Activated gamma-delta T cell treated with anti-CD3 and anti-CD28 coated beads, Interleukin-2, amount 50 U/mL, for 16 hours (primary cell): ENCODE measurements around the gene MDC1.

Experiments
- DNase-seq: peaks from one replicate; pipeline ENCODE4 v3.0.0-alpha.2; 2020; ENCODE audit warnings: low read depth

The MDC1 gene

DNA sequence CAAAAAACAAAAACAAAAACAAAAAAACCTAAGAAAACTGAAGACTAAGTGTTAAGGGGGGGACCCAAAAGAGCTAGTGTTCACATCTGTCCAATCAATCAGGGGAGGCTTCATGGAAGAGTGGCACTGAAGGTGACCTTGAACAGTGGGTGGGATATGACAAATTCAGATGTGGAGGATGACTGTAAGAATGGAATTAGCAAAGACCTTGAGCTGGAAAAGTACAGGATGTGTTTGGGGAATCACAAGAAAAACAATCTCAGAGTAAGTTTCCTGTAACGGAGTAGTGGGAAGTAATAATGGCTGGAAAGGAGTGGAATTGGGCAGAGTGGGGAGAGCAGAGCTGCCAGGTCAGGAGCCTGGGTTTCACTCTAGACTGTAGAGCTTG is 30.2 kb upstream of the MDC1 start:
- no peak for DNase-seq

DNA sequence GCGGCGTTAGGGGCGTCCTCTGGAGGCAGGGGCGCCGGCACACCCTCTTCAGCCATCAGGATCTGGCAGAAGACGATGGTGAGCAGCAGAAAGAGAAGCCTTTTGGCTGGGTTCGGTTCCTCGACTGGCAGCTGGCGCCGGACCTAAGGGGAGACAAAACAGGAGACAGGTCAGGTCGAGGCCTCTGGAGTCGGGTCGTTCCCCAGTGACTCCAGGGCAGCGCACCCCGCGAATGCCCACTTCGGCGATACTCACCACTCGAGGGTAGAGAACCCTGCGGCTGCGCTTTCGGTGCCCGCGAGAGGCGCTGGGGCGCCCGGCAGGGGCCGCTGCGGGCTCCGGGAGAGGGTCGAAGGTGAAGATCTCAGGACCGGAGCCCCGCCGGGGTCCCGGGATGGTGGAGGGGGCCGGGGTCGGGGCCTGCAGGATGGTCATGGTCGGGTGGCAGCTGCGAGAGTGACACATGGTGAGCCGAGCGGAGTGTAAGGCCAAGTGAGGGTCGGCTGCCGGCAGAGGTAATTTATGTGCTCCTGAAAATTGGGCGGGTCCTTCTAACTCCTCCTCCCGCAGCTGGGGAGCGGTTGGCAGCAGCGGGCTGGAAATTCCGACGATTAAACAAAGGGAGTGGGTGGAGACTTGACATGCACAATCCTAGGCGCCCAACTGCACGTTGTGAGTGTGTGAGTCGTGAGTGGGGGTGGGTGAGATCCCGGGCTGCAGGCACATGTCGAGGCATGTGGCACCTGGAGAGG is 27.1 kb upstream of the MDC1 start, which contains the start of gene IER3:
IER3 (minus strand) TSS at position 494 of the 752 bp plus-strand sequence; CDS start at position 465, 29 bp downstream.
- peak; percentile 73 for DNase-seq

DNA sequence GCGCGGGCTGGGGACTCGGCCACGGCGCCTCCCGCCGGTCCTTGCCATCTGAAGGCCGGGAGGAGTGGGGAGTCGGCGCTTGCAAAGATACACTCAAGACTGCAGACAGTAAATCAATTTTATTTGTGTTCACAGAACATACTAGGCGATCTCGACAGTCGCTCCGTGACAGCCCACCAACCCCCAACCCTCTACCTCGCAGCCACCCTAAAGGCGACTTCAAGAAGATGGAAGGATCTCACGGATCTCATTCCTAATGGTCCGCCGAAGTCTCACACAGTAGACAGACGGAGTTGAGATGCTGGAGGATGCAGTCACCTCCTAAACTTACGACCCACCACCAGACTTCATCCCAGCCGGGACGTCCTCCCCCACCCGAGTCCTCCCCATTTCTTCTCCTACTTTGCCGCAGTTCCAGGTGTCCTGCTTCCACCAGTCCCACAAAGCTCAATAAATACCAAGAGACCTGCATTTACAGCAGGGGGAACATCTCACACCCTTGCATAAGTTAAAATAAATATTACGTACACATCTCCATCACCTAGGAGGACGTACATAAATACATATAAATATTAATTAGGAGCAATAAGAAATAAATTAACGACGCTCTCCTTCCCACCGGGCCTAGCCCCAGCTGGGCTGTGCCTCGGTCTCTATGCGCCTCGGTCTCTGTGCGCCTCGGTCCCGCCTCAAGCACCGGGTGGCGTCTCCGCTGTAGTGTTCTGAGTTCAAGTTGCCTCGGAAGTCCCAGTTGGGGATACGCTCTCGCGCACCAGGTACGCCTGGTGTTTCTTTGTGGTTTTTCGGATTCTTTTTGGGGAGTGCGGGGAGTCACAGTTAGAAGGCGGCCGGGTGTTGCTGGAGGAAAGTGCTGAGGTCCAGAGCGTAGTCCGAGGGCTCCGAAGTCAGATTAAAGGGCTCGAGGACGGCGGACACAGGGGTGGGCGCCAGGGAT is 26.3 kb upstream of the MDC1 start:
- no peak for DNase-seq

DNA sequence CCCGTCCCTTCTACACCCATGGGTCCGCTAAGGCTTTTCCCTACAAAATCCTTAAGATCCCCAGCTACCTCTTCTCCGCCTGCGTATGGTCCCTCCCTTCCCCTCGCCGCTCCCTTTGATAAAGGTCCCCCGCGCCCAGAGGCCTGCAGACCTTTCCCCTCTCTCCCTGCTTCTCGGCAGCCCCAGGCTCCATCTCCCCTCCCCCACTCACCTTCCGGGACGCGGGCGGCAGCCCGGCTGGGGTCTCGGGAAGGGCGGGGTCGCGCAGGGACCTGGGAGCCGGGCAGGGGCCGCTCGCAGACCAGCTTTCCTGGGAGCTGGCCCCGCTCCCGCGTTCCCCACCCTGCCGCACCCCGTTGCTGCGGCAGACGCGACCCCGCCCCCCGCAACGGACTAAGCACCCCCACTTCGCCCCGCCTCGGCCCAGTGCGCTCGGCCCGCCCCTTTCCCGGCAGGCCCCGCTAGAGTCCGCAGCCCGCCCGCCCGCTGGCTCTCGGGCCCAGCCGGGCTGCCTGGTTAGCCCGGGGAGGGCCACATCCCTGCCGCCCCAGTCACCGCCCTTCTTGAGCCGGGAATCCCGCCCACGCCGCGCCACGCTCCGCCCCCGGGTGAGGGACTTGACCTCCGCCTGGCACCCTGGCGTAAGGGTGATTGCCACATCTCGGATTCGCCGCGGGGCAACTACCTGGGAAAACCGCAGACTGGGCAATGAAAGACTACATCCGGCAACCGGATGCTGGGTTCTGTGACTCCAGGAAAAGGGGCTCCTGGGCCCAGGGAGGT is 25.4 kb upstream of the MDC1 start, which contains the start of gene FLOT1:
FLOT1 (minus strand) TSS at position 372 of the 783 bp plus-strand sequence. CDS start 498 bp downstream, outside the sequence.
- peak; percentile 85 for DNase-seq

DNA sequence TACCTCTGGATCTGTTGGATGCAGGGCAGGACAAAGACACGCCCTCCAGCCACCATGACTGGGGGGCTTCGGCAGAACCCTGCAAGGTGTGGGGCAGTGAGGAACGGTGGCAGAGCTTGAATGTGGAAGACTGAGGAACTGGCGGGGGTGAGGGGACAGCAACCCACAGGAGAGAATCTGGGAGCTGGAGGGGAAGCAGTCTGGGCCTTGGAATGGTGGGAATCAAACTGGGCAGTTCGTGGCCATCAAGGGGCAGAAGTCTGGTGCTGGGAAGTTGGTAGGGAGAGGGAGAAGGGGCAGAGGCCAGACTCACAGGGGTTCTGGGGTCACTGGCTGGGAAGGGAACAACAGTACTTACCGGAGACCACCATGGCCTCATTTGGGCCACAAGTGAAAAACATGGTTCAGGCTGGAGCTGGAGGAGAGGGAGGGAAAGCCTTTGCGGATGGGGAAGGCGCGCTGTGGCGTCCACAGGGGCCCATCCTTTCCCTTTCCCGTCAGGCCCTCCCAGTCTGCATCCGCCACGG is 24.8 kb upstream of the MDC1 start:
- DNase-seq = no peak

DNA sequence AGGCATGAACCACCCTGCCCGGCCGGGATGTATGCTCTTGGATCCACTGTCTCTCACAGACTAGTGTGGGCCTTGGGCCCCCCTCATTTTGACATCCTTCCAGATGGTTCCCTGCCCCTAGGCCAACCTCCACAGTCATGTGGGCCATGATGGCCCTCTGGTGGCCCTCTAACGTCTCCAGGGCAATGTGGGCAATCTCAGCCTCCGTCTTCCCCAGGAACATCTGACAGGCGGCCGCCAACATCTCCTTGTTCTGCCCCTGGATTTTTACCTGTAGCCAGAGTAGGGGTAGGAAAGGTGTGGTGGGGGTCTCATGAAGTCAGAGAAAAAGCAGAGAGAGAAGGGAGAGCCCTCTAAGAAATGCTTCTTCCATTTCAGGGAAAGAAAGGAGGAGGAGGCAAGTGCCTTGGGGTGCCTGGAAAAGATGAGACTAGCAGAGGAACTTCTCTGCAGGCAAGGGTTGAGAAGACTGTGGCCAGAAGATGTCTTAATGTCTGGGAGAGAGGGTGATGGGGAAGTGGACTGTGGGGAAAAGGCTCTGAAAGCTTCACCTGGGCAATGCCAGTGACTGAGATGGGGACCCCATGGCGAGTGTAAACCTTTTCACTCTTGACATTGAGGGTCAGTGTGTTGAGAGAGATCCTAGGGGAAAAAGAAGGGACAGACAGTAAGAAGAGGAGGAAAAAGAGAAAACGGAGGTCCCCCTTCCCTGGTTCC is 24.1 kb upstream of the MDC1 start:
- no peak for DNase-seq

DNA sequence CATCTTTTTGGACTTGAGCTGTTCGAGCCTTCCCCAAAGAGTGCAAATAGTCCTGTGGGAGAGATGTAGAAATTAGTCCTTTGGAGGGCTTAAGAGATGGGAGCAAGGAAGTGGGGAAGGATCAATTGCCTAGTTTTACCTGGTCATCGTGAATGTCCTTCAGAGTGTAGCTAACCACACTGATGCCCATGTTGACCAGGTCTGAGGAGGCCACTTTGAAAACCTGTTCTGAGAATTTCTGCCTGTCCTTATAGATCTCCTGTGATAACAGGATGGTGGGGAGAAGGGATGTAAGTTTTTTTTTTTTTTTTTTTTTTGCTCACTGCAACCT is 23.4 kb upstream of the MDC1 start:
- no peak for DNase-seq

DNA sequence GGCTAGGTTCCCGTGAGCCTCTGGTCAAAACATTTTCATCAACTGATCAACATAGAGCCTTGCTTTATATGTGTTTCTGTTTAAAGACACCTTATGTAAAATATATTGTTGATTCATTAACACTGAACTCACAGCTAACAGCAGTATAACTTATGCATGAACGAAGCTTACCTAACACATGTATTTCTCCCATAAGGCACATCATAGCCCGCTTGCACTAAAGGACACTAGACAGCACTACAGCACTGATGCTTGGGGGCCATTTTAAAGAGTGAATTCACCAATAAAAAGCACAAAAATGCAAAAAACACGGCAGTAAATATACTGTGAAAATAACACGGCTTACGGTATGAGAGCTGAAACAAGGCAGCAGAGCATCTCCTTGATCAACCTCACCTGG is 21.5 kb upstream of the MDC1 start:
- DNase-seq = no peak

DNA sequence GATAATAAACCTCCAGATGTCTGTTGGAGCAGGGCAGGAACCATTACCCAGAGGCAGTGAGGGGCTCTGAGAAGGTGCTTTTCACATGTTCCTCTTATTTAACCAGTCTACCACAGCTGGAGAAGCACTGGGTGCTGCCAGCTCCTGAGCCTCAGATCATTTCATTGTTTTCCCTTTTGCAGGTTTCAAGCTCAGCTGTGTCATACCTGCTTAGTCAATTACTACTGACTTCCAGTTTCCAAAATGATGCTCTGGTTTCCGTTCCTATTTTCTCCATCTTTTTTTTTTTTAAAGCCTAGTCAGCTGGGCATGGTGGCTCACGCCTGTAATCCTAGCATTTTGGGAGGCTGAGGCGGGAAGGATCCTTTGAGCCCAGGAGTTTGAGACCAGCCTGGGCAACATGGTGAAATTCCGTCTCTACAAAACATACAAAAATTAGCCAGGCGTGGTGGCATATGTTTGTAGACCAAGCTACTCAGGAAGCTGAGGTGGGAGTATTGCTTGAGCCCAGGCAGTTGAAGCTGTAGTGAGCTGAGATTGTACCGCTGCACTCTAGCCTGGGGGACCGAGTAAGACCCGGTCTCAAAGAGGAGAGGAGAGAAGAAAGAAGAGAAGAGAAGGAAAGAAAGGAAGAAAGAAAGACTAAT is 18.7 kb upstream of the MDC1 start:
- no peak for DNase-seq

DNA sequence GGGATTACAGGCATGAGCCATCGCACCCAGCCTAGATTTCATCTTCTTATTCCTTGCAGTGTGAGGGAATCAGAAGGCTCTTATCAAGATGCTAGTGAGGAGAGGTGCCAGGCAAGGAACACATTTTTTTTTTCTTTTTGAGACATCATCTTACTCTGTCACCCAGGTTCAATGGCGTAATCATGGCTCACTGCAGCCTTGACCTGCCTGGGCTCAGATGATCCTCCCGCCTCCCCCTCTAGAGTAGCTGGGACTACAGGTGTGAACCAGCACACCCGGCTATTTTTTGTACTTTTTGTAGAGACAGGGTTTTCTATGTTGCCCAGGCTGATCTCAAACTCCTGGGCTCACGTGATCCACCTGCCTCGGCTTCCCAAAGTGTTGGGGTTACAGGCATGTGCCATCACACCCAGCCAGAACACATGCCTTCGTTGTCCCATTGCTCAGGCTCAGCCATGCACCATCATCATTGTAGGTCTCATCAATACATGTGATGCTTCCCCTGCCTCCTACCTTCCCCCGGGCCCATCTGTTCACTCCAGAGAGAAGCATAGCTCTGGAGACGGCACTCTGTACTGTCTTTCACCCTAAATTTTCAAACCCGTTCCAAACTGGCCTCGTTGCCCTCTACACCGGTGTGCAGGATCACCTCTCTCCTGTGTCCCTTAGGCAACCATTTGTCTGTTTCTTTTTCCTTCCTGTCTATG is 15.3 kb upstream of the MDC1 start:
- DNase-seq = no peak

DNA sequence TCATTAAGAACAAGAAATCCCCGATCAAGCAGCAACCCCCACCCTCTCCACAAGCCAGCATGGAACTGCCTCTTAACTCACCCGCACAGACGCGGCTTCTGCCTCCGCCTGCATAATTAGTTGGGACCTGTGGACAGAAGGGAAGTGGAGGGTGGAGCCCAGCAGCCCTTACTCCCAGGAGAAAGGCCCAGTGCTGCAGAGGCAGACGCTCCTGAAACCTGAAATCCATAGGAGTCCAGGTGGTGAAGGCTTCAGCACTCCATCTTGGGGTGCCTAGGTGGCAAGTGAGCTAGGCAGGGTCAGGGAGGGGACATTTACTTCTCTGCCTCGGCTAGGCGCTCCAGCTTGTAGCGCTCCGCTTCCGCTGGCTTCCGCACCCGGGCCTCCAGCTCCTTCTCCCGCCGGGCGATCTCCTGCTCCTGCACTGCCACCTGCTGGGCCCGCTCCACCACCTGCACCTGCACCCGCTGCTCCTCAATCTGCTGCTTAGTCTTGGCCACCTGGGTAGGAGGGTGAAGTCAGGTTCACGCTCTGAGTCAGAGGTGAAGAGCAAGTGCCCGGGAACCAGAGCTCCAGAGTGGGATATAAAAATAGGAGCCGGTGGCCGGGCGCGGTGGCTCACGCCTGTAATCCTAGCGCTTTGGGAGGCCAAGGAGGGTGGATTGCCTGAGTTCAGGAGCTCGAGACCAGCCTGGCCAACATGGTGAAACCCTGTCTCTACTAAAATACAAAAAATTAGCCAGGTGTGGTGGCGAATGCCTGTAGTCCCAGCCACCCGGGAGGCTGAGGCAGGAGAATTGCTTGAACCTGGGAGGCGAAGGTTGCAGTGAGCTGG is 13.7 kb upstream of the MDC1 start:
- peak; percentile 71 for DNase-seq

DNA sequence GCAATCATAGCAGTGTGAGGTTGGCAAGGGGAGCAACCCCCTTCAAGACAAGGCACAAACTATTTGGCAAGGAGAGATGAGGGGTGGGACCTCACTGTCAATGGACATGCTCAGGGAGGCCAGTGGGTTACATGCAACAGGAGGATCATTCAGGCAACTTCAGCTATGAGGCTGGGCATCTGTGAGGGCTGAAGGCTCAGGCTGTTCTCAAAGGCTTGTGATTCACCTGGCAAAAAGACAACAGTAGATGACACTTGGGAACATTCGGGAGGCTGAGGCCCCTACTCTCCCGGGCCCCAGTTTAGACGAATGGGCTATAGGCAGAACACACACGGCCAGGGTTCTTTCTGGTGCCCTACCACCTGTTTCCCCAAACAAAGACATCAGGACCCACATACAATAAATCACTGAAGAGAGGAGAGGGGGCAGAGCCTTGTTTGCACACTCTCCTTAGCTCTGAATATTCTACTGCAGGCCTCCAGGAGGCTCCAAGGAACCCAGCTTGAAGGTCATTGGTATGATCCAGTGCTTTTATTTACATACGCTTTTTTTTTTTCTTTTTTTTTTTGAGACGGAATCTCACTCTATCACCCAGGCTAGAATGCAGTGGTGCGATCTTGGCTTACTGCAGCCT is 11.0 kb upstream of the MDC1 start:
- DNase-seq = no peak

DNA sequence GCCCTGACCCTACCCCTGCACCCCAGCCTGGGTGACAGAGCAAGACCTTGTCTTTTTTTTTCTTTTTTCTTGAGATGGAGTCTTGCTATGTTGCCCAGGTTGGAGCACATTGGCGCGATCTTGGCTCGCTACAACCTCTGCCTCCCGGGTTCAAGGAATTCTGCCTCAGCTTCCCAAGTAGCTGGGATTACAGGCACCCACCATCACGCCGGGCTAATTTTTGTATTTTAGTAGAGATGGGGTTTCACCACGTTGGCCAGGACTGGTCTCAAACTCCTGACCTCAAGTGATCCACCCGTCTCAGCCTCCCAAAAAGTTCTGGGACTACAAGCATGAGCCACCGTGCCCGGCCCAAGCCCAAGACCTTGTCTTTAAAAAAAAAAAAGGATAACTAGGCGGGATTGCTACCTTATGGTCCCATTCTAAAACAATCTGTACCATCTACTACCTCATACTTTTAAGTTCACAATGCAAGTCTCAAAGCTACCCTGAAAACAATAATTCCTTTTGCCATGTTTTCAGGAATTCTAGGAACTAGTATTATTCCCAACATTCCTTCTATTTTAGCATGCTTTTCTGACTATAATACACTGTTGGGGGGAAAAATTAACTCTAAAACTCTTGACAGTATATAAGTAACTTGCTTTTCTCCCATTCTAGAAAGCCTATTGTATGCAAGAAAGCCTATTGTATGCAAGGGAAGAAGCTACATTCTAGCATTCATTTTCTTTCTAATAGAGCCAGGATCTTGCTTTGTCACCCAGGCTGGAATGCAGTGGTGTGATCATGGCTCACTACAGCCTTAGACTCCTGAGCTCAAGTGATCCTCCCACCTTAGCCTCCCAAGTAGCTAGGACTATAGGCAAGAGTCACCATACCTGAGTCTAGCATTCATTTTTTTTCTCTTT is 9.7 kb upstream of the MDC1 start:
- DNase-seq = no peak

DNA sequence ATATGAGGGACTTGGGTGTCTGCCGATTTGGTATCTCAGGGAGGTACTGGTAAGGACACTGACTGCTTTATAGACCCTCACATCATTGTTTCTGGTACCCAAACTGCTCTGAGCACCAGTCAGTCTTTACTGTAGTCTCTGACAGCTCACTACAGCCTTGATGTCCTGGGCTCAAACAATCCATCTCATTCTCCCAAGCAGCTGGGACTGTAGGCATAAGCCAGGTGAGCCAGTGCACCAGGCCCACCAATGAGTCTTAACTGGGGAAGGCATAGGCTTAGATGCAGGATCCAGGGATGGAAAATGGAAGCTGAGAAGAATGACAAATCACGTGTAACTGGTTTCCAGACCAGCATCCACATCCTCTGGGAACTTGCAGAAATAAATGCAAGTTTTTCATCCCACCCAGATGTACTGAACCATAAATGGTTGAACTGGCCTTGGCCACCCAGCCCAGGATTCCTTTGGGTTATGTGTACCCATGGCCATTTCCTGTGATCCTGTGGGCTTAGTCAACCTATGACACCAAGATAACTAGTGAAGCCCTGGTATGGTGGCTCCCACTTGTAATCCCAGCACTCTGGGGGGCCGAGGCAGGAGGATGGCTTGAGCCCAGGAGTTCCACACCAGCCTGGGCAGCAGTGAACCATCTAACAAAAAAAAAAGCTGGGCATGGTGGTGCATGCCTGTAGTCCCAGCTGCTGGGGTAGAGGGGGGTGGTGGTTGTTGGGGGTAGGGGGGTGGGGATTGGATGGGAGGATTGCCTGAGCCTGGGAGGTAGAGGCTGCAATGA is 8.8 kb upstream of the MDC1 start:
- DNase-seq = no peak

DNA sequence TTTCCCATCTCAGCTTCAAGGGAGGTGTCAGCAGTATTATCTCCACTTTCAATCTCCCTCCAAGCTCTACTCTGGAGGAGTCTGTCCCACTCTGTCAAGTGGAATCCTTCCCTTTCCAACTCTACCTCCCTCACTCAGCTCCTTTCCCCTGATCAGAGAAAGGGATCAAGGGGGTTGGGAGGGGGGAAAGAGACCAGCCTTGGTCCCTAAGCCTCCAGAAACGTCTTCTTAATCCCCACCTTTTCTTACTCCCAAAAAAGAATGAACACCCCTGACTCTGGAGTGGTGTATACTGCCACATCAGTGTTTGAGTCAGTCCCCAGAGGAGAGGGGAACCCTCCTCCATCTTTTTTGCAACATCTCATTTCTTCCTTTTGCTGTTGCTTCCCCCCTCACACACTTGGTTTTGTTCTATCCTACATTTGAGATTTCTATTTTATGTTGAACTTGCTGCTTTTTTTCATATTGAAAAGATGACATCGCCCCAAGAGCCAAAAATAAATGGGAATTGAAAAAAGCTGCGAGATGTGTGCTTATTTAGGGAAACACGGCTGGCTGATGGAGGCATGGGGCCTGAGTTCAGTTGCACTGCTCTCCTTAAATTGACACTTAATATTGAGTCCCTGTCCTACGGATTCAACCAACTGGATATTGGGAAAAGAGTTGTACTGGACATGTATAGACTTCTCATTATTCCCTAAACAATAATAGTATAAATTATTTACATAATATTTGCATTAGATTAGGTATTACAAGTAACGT is 8.0 kb upstream of the MDC1 start:
- DNase-seq = no peak
